Transverse colon (tissue), 4 donors: ENCODE results near the gene UBL3. TPM values are rescaled to one million over a fixed set of nuclear protein-coding genes. Genes with fewer than 3 reads are reported as not detected.

Source experiments
- DNase-seq: peaks from one replicate; pipeline ENCODE4 v3.0.0-alpha.2; 2019
- H3K27ac ChIP-seq, 4 donors: fragments of 200-600 bp; sonication (generic); 2 replicates each; pipeline ENCODE4 v1.5.1; 2016 to 2018; ENCODE audit warnings: inconsistent platforms in 4 of 4
- H3K27me3 ChIP-seq: fragments of 200-600 bp; sonication (generic); 2 replicates; pipeline ENCODE4 v1.5.1; 2017; ENCODE audit warnings: inconsistent platforms
- H3K36me3 ChIP-seq, 4 donors: fragments of 200-600 bp; sonication (generic); 2 replicates each; pipeline ENCODE4 v1.5.1; 2017 to 2019; ENCODE audit warnings: inconsistent platforms in 4 of 4
- H3K4me1 ChIP-seq, 4 donors: fragments of 200-600 bp; sonication (generic); 2 replicates each; pipeline ENCODE4 v1.5.1; 2017 to 2020; ENCODE audit warnings: inconsistent platforms in 4 of 4
- H3K4me3 ChIP-seq, 4 donors: fragments of 200-600 bp; sonication (generic); 1 replicate in 1 of 4; 2 replicates in 3 of 4; pipeline versions ENCODE4 v1.5.1 to v1.6.1; 2017 to 2019; ENCODE audit warnings: inconsistent platforms in 4 of 4
- H3K9me3 ChIP-seq, 2 donors: fragments of 200-600 bp; sonication (generic); 2 replicates each; pipeline ENCODE4 v1.5.1; 2017 to 2019; ENCODE audit warnings: inconsistent platforms in 2 of 2
- EP300 ChIP-seq: sonication (generic); formaldehyde crosslinking; IDR thresholded peaks from one replicate; pipeline ENCODE4 v1.6.1; 2017; ENCODE audit warnings: antibody characterized with exemption, low read depth
- POLR2A ChIP-seq: fragments of 450-650 bp; IDR thresholded peaks from one replicate; pipeline ENCODE4 v1.6.1; 2016; ENCODE audit warnings: antibody characterized with exemption, mild to moderate bottlenecking, moderate library complexity
- POLR2AphosphoS5 ChIP-seq, 3 donors: sonication (generic); formaldehyde crosslinking; IDR thresholded peaks; one replicate each; pipeline ENCODE4 v1.6.1; 2016; ENCODE audit warnings: antibody characterized with exemption in 3 of 3
- WGBS, 2 donors: methylation state at CpG; one replicate each; pipeline ENCODE4 v1.1.5; 2018; ENCODE audit warnings: low coverage in 1 of 2; 5-methylcytosine and 5-hydroxymethylcytosine counted together
- in situ Hi-C, 4 donors: fragments of 200-750 bp; cut with MboI; loops; one replicate each; pipeline versions ENCODE4 v1.15.0 to v1.15.1; 2017; ENCODE audit warnings: low sequenced_read_pairs in 3 of 4, low pct_ligation_motif_present in 1 of 4, low pct_unique_long_range_greater_than_20kb in 1 of 4
- intact Hi-C: fragments of 100-400 bp; cut with DNase I; formaldehyde crosslinking; loops from one replicate; pipeline ENCODE4 v1.15.1; 2023; ENCODE audit warnings: low total_unique reads
- total RNA-seq, 4 donors: library from RNA; depleted of rRNA; stranded (reverse); fragments of >200 nt; gene quantifications; one replicate each; pipeline ENCODE4 v1.1.0, GENCODE V29; 2016
- TF ChIP-seq, protein P1 (sequence below), 5 experiments: fragments of 200-600 bp in 3 of 5; fragments of 450-650 bp in 2 of 5; sonication (generic) in 3 of 5; IDR thresholded peaks; 1 replicate in 2 of 5; 2 replicates in 3 of 5; pipeline ENCODE4 v1.5.1; 2016 to 2017; ENCODE audit warnings: antibody characterized with exemption in 5 of 5, inconsistent platforms in 3 of 5, mild to moderate bottlenecking in 2 of 5, moderate library complexity in 1 of 5

UBL3 gene
- total RNA-seq, 4 donors from 2014 or later, result 8.8 to 77.1 (median 60.0) TPM

DNA sequence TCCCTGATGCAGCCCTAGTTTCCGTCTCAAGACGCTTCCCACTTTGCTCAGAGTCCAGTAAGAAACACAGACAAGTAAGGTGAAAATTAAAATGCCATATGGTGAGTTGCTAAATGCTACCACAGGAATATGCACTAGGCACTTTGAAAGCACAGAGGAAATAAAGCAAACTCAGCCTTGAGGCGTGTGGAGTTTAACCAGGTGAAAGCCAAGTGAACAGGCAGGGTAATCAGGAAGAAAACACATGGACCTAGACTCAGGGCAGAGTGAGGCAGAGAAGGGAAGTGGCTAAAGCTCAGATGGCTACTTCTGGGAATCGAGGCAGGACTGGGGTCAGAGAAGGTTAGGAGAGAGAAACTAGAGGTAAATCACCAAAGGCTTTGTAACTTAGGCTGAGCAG is 5.4 kb upstream of the UBL3 start:
- TF ChIP-seq POLR2AphosphoS5 (IDR thresholded peaks at IDR 0.05) (no peak), EP300 (no peak), POLR2A (no peak)
- TF ChIP-seq, protein P1, sequence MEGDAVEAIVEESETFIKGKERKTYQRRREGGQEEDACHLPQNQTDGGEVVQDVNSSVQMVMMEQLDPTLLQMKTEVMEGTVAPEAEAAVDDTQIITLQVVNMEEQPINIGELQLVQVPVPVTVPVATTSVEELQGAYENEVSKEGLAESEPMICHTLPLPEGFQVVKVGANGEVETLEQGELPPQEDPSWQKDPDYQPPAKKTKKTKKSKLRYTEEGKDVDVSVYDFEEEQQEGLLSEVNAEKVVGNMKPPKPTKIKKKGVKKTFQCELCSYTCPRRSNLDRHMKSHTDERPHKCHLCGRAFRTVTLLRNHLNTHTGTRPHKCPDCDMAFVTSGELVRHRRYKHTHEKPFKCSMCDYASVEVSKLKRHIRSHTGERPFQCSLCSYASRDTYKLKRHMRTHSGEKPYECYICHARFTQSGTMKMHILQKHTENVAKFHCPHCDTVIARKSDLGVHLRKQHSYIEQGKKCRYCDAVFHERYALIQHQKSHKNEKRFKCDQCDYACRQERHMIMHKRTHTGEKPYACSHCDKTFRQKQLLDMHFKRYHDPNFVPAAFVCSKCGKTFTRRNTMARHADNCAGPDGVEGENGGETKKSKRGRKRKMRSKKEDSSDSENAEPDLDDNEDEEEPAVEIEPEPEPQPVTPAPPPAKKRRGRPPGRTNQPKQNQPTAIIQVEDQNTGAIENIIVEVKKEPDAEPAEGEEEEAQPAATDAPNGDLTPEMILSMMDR (IDR thresholded peaks at IDR 0.05), result no peak
- no peak overlapping the region for H3K4me3 ChIP-seq
- intact Hi-C loops (loop anchor here (10.0 kb wide), 1 partner anchor 261 kb away; the partner anchor contains the start of gene SLC7A1), in situ Hi-C loops (no loop called here)
- no peaks in the 10 kb centered on the region for H3K36me3 ChIP-seq
- H3K27ac ChIP-seq, result no peak overlapping the region
- no peak for DNase-seq
- 62 to 66% methylated on average over 3 to 4 of the region's 4 CpGs for WGBS, 2 donors
- H3K9me3 ChIP-seq, result no peaks in the 10 kb centered on the region
- peaks cover 0 to 11% (median 0%) of the 10 kb centered on the region in 4 donors for H3K4me1 ChIP-seq
- no peaks in the 10 kb centered on the region for H3K27me3 ChIP-seq

DNA sequence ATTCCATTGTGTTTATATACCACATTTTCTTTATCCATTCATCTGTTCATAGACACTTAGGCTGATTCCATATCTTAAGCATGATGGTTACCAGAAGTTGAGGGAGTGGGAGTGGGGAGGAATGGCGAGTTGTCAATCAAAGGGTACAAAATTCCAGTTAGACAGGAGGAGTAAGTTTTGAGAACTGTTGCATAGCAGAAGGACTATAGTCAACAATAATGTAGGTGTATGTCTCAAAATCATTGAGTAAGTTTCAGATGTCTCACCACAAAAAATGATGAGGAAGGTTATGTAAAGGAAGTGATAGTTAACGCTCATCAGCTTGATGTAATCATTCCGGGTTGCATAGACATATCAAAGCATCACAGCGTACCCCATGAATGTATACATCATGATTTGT is 4.6 kb upstream of the UBL3 start:
- in situ Hi-C loops, result no loop called here

DNA sequence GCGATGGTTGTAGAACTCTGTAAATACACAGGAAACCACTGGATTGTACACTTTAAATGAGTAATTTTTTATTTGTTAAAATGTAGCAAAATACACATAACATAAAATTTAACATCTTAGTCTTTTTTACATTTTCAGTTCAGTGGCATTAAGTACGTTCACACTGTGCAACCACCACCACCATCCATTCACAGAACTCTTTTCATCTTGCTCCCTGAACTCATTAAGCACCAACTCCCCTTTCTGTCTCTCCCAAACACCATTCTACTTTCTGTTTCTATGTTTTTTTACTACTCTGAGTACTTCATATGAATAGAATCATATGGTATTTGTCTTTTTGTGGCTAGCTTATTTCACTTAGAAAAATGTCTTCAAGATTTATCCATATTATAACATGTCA is 2.7 kb upstream of the UBL3 start:
- 70 to 79% methylated on average over 2 of the region's 2 CpGs for WGBS, 2 donors
- Histone ChIP-seq H3K36me3 (no peaks in the 10 kb centered on the region), H3K4me3 (no peak overlapping the region), H3K27me3 (no peaks in the 10 kb centered on the region), H3K4me1 (peaks cover 0 to 13% (median 0%) of the 10 kb centered on the region in 4 donors), H3K27ac (no peak overlapping the region), H3K9me3 (no peaks in the 10 kb centered on the region)
- DNase-seq, result no peak
- TF ChIP-seq EP300 (no peak), POLR2AphosphoS5 (IDR thresholded peaks at IDR 0.05) (no peak), POLR2A (no peak)
- TF ChIP-seq, protein P1 (IDR thresholded peaks at IDR 0.05), result no peak
- in situ Hi-C loops, result no loop called here
- intact Hi-C loops, result loop anchor here (10.0 kb wide), 1 partner anchor 258 kb away; the partner anchor contains the start of gene SLC7A1

More for the DNA sequence above, 4.6 kb upstream of the UBL3 start:
- Histone ChIP-seq H3K4me3 (no peak overlapping the region), H3K27ac (no peak overlapping the region), H3K36me3 (no peaks in the 10 kb centered on the region), H3K4me1 (peaks cover 0 to 13% (median 0%) of the 10 kb centered on the region in 4 donors), H3K9me3 (no peaks in the 10 kb centered on the region), H3K27me3 (no peaks in the 10 kb centered on the region)
- no peak for TF ChIP-seq POLR2A
- no peak for TF ChIP-seq POLR2AphosphoS5 (IDR thresholded peaks at IDR 0.05)
- TF ChIP-seq EP300, result no peak
- TF ChIP-seq, protein P1 (IDR thresholded peaks at IDR 0.05), result no peak
- whole genome bisulfite sequencing, 2 donors, result 87 to 88% methylated on average over 2 to 4 of the region's 4 CpGs
- intact Hi-C loops, result loop anchor here (10.0 kb wide), 1 partner anchor 260 kb away; the partner anchor contains the start of gene SLC7A1
- DNase-seq, result no peak

DNA sequence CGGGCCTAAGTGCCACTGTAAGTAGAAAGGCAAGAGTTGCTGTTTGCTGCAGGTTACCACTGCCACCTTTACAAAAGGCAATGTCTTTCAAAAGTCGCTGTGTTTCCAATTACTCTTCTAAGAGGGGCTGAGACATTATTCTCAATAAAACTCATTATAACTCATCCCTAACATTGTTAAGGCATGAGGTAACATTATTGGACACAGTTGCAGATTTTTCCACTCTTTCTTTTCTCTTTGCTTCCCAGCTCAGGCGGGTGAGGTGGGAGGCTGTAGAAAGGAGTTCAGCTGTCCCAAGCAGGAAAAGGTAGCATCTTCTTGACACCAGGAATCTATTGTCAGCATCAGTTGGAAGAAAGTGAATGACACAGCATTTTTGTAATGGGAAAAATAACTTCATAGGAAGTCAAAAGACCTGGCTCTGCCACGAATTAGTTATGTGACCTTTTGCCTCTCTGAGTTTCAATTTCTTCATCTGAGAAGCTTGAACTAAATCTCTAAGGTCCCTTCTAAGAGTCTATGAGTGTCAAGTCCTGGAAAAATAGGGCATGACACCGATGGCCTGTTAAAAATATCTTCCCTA is 2.1 kb upstream of the UBL3 start:
- TF ChIP-seq EP300 (no peak), POLR2AphosphoS5 (IDR thresholded peaks at IDR 0.05) (no peak), POLR2A (no peak)
- TF ChIP-seq, protein P1 (IDR thresholded peaks at IDR 0.05), result no peak
- Histone ChIP-seq H3K4me3 (no peak overlapping the region), H3K36me3 (no peaks in the 10 kb centered on the region), H3K9me3 (no peaks in the 10 kb centered on the region), H3K27me3 (no peaks in the 10 kb centered on the region), H3K27ac (no peak overlapping the region), H3K4me1 (peaks cover 0 to 13% (median 0%) of the 10 kb centered on the region in 4 donors)
- no peak for DNase-seq
- intact Hi-C loops, result loop anchor here (10.0 kb wide), 1 partner anchor 258 kb away; the partner anchor contains the start of gene SLC7A1
- in situ Hi-C loops, result no loop called here
- 56 to 61% methylated on average over 4 to 5 of the region's 5 CpGs for WGBS, 2 donors
